B cell (primary cell): ENCODE results near the gene RAB31. TPM values are rescaled to one million over a fixed set of nuclear protein-coding genes. Genes with fewer than 3 reads are reported as not detected.

Source experiments
- ATAC-seq: fragments of 200-7000 bp; cut with Tn5 transposase; one replicate; pipeline ENCODE4 v1.10.0; 2021; ENCODE audit warnings: low read depth, mild to moderate bottlenecking, moderate number of reproducible peaks, moderate library complexity
- CTCF ChIA-PET: fragments of 350-600 bp; sonication (Branson Sonifier 250); formaldehyde crosslinking; loops from one replicate; lab custom pipeline; 2021; ENCODE audit warnings: antibody characterized with exemption, inconsistent platforms; lab: Charles Lee
- POLR2A ChIA-PET: fragments of 350-600 bp; sonication (Branson Sonifier 250); formaldehyde crosslinking; loops from one replicate; lab custom pipeline; 2021; ENCODE audit warnings: antibody characterized with exemption; lab: Charles Lee
- DNase-seq: peaks from one replicate; pipeline ENCODE4 v3.0.0; 2013
- H2AFZ ChIP-seq: 2 replicates; pipeline ENCODE4 v1.6.1; 2012; ENCODE audit warnings: mild to moderate bottlenecking, low read depth, low read length; ENCODE audit not compliant: insufficient read depth, poor library complexity, severe bottlenecking
- H3K27ac ChIP-seq, 2 donors: 1 replicate in 1 of 2; 2 replicates in 1 of 2; pipeline ENCODE4 v1.5.1; 2012 to 2013; ENCODE audit warnings: low read length in 2 of 2, mild to moderate bottlenecking in 2 of 2, moderate library complexity in 1 of 2
- H3K27me3 ChIP-seq, 4 experiments: fragments of 200-600 bp in 1 of 4; sonication (generic) in 1 of 4; replicated peaks in 1 of 4; 1 replicate in 2 of 4; 2 replicates in 2 of 4; pipeline versions ENCODE4 v1.6.1 to v1.7.0; 2013 to 2016; ENCODE audit warnings: low read length in 3 of 4, mild to moderate bottlenecking in 2 of 4, mixed read lengths in 1 of 4, moderate library complexity in 1 of 4; ENCODE audit not compliant: insufficient read depth in 4 of 4, control insufficient read depth in 3 of 4; ENCODE audit errors: control extremely low read depth in 1 of 4
- H3K36me3 ChIP-seq, 2 experiments: replicated peaks in 1 of 2; 1 replicate in 1 of 2; 2 replicates in 1 of 2; pipeline versions ENCODE4 v1.6.1 to v1.7.1; 2013; ENCODE audit warnings: low read length in 1 of 2; ENCODE audit not compliant: insufficient read depth in 2 of 2, control insufficient read depth in 1 of 2; ENCODE audit errors: control extremely low read depth in 1 of 2, extremely low read depth in 1 of 2
- H3K4me1 ChIP-seq, 2 donors: fragments of 200-600 bp in 1 of 2; sonication (generic) in 1 of 2; 1 replicate in 1 of 2; 2 replicates in 1 of 2; pipeline versions ENCODE4 v1.5.1 to v1.6.1; 2013 to 2017; ENCODE audit warnings: low read length in 2 of 2; ENCODE audit not compliant: control insufficient read depth in 2 of 2, insufficient read depth in 2 of 2
- H3K4me2 ChIP-seq: replicated peaks from 2 replicates; pipeline ENCODE3; 2012; ENCODE audit warnings: mild to moderate bottlenecking, low read depth, low read length; ENCODE audit not compliant: poor library complexity, severe bottlenecking
- H3K4me3 ChIP-seq, 5 experiments: fragments of 200-600 bp in 1 of 5; sonication (generic) in 1 of 5; 1 replicate in 3 of 5; 2 replicates in 2 of 5; pipeline versions ENCODE4 v1.5.1 to v1.7.0; 2011 to 2016; ENCODE audit warnings: low read length in 4 of 5, mild to moderate bottlenecking in 4 of 5, low read depth in 2 of 5, control low read depth in 1 of 5, moderate library complexity in 1 of 5; ENCODE audit not compliant: insufficient read depth in 1 of 5; ENCODE audit errors: control extremely low read depth in 1 of 5, extremely low read depth in 1 of 5
- H3K79me2 ChIP-seq: fragments of 200-600 bp; sonication (generic); one replicate; pipeline ENCODE4 v1.6.0; 2016; ENCODE audit warnings: low read length; ENCODE audit not compliant: control insufficient read depth, insufficient read depth
- H3K9ac ChIP-seq: fragments of 200-600 bp; sonication (generic); 2 replicates; pipeline ENCODE4 v1.6.1; 2017; ENCODE audit warnings: mild to moderate bottlenecking, low read length, moderate library complexity
- H3K9me3 ChIP-seq, 3 donors: one replicate each; pipeline versions ENCODE4 v1.6.1 to v1.7.1; 2013; ENCODE audit warnings: low read length in 2 of 3; ENCODE audit not compliant: control insufficient read depth in 2 of 3, insufficient read depth in 1 of 3; ENCODE audit errors: control extremely low read depth in 1 of 3
- H4K20me1 ChIP-seq: 2 replicates; pipeline ENCODE4 v1.6.0; 2012; ENCODE audit warnings: mild to moderate bottlenecking, low read length; ENCODE audit not compliant: insufficient read depth, control insufficient read depth, poor library complexity, severe bottlenecking
- H3K27ac Mint-ChIP-seq: one replicate; pipeline ENCODE4 v1.8.0; 2021; ENCODE audit warnings: mixed read lengths
- H3K27me3 Mint-ChIP-seq: one replicate; pipeline ENCODE4 v1.8.0; 2021; ENCODE audit warnings: mixed read lengths
- H3K4me1 Mint-ChIP-seq: one replicate; pipeline ENCODE4 v1.8.0; 2021; ENCODE audit warnings: mixed read lengths
- H3K4me3 Mint-ChIP-seq: one replicate; pipeline ENCODE4 v1.8.0; 2021; ENCODE audit warnings: mixed read lengths
- H3K9me3 Mint-ChIP-seq: one replicate; pipeline ENCODE4 v1.8.0; 2022; ENCODE audit warnings: mixed read lengths; ENCODE audit not compliant: insufficient read depth
- CTCF ChIP-seq: fragments of 200-600 bp; IDR thresholded peaks from one replicate; pipeline ENCODE4 v1.8.0; 2022; ENCODE audit warnings: antibody characterized with exemption, mild to moderate bottlenecking
- EZH2 ChIP-seq: IDR thresholded peaks from 2 replicates; pipeline ENCODE4 v1.6.1; 2012; ENCODE audit warnings: borderline replicate concordance, low read depth, mild to moderate bottlenecking, moderate library complexity, low read length; ENCODE audit not compliant: insufficient read depth, poor library complexity, severe bottlenecking
- WGBS: methylation state at CpG from one replicate; pipeline ENCODE4 v1.1.5; 2013; ENCODE audit warnings: missing lambda C conversion rate; ENCODE audit not compliant: insufficient coverage; 5-methylcytosine and 5-hydroxymethylcytosine counted together
- intact Hi-C: fragments of 100-400 bp; cut with micrococcal nuclease; formaldehyde crosslinking; loops from one replicate; pipeline ENCODE4 v1.10.0; 2022
- polyA plus RNA-seq: library from polyadenylated mRNA; depleted of rRNA; stranded (reverse); fragments of >200 nt; gene quantifications from 2 replicates; pipeline ENCODE4 v1.2.3, GENCODE V29; 2012
- total RNA-seq, 2 donors: library from RNA; stranded (reverse); fragments of 120-200 nt in 1 of 2; gene quantifications; 1 replicate in 1 of 2; 2 replicates in 1 of 2; pipeline versions ENCODE4 v1.2.3 to v1.2.4, GENCODE V29; 2013 to 2022

Gene RAB31
- total and polyA plus RNA-seq, 2 donors (not counting 1 experiment from before 2014, with no cell fraction given) = 15.5 to 44.6 TPM

GRCh38 chr18:9790261-9790660 is 82.2 kb downstream of the RAB31 start:
- ATAC-seq = no peak
- H3K27me3 Mint-ChIP-seq = no peaks in the 10 kb centered on the region
- Histone ChIP-seq H3K79me2 (no peaks in the 10 kb centered on the region), H3K36me3 (peaks cover 0 to 10% of the 10 kb centered on the region in 2 experiments), H3K4me1 (no peaks in the 10 kb centered on the region), H2AFZ (no peak overlapping the region), H3K4me3 (no peak overlapping the region), H3K27ac (no peak overlapping the region), H4K20me1 (no peaks in the 10 kb centered on the region), H3K9me3 (peaks cover 0 to 4% (median 0%) of the 10 kb centered on the region in 3 donors), H3K9ac (no peak overlapping the region), H3K4me2 (no peak overlapping the region), H3K27me3 (no peaks in the 10 kb centered on the region)
- TF ChIP-seq EZH2 = no peak
- TF ChIP-seq CTCF = no peak
- H3K27ac Mint-ChIP-seq = no peak overlapping the region
- no peak for DNase-seq
- intact Hi-C loops = no loop called here
- no peak overlapping the region for H3K4me3 Mint-ChIP-seq
- WGBS = 100% methylated on average over 2 of the region's 2 CpGs
- H3K9me3 Mint-ChIP-seq = peaks cover 2% of the 10 kb centered on the region
- ChIA-PET CTCF (no interaction called here), POLR2A (no interaction called here)
- no peaks in the 10 kb centered on the region for H3K4me1 Mint-ChIP-seq

- Histone ChIP-seq H3K27ac (no peak overlapping the region), H3K9me3 (peaks cover 0 to 4% (median 0%) of the 10 kb centered on the region in 3 donors), H3K79me2 (no peaks in the 10 kb centered on the region), H2AFZ (no peak overlapping the region), H3K27me3 (no peaks in the 10 kb centered on the region), H3K36me3 (peaks cover 0 to 9% of the 10 kb centered on the region in 2 experiments), H3K4me3 (no peak overlapping the region), H3K4me1 (no peaks in the 10 kb centered on the region), H4K20me1 (no peaks in the 10 kb centered on the region), H3K9ac (no peak overlapping the region), H3K4me2 (no peak overlapping the region)
- 100% methylated on average over 2 of the region's 2 CpGs for WGBS
- CTCF ChIA-PET = interaction anchor here (1.8 kb wide), 1 partner anchor 11 kb away, joined by 3 read pairs; no protein-coding TSS in a partner anchor
- POLR2A ChIA-PET = no interaction called here
- DNase-seq = no peak
- no peaks in the 10 kb centered on the region for H3K27me3 Mint-ChIP-seq
- H3K4me1 Mint-ChIP-seq = no peaks in the 10 kb centered on the region
- no peak for ATAC-seq
- H3K27ac Mint-ChIP-seq = no peak overlapping the region
- intact Hi-C loops = no loop called here
- H3K4me3 Mint-ChIP-seq = no peak overlapping the region
- H3K9me3 Mint-ChIP-seq = peaks cover 2% of the 10 kb centered on the region
- TF ChIP-seq CTCF (no peak), EZH2 (no peak)
These were observed 83.9 kb downstream of the RAB31 start for GRCh38 chr18:9791991-9792390.
